ENCODE measurements around the gene ASAP2.
"Not testable (repeated sequence)": the region's sequence is repeated elsewhere in the genome, so short reads cannot be mapped to it uniquely, and the experiment has no call there.

Gene ASAP2

GRCh38 chr2:9388950-9389911 lies 182.6 kb downstream of the ASAP2 start:
- DNase-seq: no peak

- no peak for DNase-seq
Measured at GRCh38 chr2:9390151-9390850, 183.7 kb downstream of the ASAP2 start.

- no peak for DNase-seq
Measured at GRCh38 chr2:9390991-9391390, 184.4 kb downstream of the ASAP2 start.

- DNase-seq: no peak
Measured at GRCh38 chr2:9391961-9392720, 185.5 kb downstream of the ASAP2 start.

GRCh38 chr2:9392898-9393765 lies 186.5 kb downstream of the ASAP2 start:
- no peak for DNase-seq

- DNase-seq: no peak
Measured at GRCh38 chr2:9394816-9395215, 188.2 kb downstream of the ASAP2 start.

GRCh38 chr2:9397201-9397600 lies 190.6 kb downstream of the ASAP2 start:
- no peak for DNase-seq

- DNase-seq: not testable (repeated sequence)
Measured at GRCh38 chr2:9398251-9398650, 191.6 kb downstream of the ASAP2 start.

GRCh38 chr2:9398881-9399780 lies 192.5 kb downstream of the ASAP2 start:
- no peak for DNase-seq

GRCh38 chr2:9400268-9401058 lies 193.9 kb downstream of the ASAP2 start:
- no peak for DNase-seq

- no peak for DNase-seq
Measured at GRCh38 chr2:9401059-9401547, 194.5 kb downstream of the ASAP2 start.

GRCh38 chr2:9401646-9402371 lies 195.2 kb downstream of the ASAP2 start:
- DNase-seq: no peak

GRCh38 chr2:9403924-9404323 lies 197.3 kb downstream of the ASAP2 start:
- DNase-seq: no peak

GRCh38 chr2:9404451-9404850 lies 197.8 kb downstream of the ASAP2 start:
- DNase-seq: no peak

GRCh38 chr2:9405636-9406035 lies 199.0 kb downstream of the ASAP2 start:
- DNase-seq: no peak

GRCh38 chr2:9406529-9407362 lies 200.1 kb downstream of the ASAP2 start:
- no peak for DNase-seq

- no peak for DNase-seq
Measured at GRCh38 chr2:9407363-9407811, 200.8 kb downstream of the ASAP2 start.

- DNase-seq: no peak
Measured at GRCh38 chr2:9408641-9409151, 202.1 kb downstream of the ASAP2 start.
